Astrocyte of the cerebellum (primary cell): ENCODE measurements around the gene CFAP45.
"Not testable (repeated sequence)": the region's sequence is repeated elsewhere in the genome, so short reads cannot be mapped to it uniquely, and the experiment has no call there.

ENCODE experiments used
- DNase-seq: peaks from one replicate; pipeline ENCODE4 v3.0.0-alpha.2; 2011; ENCODE audit warnings: low read depth
- H3K4me3 ChIP-seq: 2 replicates; pipeline ENCODE4 v1.5.1; 2011; ENCODE audit warnings: mild to moderate bottlenecking, low read depth, low read length, moderate library complexity
- CTCF ChIP-seq: IDR thresholded peaks from 2 replicates; pipeline ENCODE4 v1.5.1; 2012; ENCODE audit warnings: low read length, low read depth, moderate library complexity, mild to moderate bottlenecking; ENCODE audit errors: missing control alignments
- in situ Hi-C: cut with HindIII; loops from 2 replicates; pipeline ENCODE4 v1.10.0; 2017; ENCODE audit warnings: low sequenced_read_pairs

CFAP45 gene

DNA sequence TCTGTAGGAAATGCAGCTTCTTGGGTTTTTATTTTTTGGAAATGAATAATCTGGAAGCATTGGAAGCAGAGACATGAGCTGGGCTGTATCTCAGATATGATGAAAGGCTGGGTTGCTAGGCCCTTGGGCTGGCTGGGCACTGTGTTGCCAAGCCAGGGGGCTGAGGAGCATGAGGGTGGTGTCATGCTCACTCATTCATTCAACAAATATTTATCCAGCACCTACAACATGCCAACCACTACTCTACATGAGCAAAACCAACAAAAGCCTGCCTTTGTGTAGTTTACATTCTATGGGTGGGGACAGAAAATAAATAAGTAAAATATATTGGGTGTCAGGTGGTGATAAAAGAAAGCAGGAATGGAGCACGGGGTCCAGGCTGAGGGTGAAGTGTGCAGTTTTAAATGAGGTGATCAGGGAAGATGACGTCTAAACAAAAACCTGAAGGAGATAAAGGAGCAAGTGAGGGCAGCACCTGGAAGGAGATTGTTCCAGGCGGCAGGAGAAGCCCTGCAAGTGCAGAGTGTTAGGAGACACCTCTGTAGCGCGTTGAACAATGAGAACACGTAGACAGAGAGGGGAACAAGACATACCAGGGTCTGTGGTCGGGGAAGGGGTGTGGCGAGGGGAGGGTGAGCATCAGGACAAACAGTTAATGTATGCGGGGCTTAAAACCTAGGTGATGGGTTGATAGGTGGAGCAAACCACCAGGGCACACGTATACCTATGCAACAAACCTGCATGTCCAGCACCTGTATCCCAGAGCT, 14.5 kb upstream of the CFAP45 start:
- no peak overlapping the region for H3K4me3 ChIP-seq
- no peak for TF ChIP-seq CTCF
- no peak for DNase-seq
- in situ Hi-C loops = no loop called here

DNA sequence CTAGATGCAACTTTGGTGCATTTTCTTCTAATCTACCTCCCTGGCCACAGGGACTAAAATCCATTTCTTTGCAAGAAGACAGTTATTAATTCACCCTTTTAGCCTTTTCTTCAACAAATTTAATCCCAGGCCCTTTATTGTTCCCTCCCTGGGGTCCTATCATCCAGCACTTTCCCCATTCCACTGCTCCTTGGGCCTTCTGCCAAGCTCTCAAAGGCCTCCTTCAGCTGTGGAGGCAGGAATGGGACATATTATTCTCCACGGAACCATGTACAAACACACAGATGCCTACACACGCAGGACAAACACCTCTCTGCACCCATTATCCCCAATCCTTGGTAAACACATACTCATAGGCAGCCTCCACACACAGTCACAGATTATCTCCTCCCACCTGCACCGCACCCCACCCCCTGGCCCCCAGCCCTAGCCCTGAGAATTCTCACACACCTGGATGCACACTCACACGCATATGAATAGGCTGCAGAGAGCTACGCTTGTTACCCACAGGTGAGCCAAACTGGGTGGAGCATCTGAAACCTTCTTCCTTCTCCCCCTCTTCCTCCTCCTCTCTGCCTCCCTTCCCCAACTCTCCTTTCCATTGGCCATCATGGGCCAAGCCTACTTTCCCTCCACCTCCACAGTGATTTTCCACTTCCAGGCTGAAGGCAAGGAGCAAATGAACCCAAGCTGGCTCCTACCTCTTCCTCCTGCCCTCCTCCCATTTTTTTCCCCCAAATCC, 13.7 kb upstream of the CFAP45 start:
- TF ChIP-seq CTCF = no peak
- no peak overlapping the region for H3K4me3 ChIP-seq
- in situ Hi-C loops = no loop called here
- DNase-seq = no peak

GRCh38 chr1:159911326-159912070, 11.5 kb upstream of the CFAP45 start:
- DNase-seq = no peak
- no peak overlapping the region for H3K4me3 ChIP-seq
- in situ Hi-C loops = no loop called here

DNA sequence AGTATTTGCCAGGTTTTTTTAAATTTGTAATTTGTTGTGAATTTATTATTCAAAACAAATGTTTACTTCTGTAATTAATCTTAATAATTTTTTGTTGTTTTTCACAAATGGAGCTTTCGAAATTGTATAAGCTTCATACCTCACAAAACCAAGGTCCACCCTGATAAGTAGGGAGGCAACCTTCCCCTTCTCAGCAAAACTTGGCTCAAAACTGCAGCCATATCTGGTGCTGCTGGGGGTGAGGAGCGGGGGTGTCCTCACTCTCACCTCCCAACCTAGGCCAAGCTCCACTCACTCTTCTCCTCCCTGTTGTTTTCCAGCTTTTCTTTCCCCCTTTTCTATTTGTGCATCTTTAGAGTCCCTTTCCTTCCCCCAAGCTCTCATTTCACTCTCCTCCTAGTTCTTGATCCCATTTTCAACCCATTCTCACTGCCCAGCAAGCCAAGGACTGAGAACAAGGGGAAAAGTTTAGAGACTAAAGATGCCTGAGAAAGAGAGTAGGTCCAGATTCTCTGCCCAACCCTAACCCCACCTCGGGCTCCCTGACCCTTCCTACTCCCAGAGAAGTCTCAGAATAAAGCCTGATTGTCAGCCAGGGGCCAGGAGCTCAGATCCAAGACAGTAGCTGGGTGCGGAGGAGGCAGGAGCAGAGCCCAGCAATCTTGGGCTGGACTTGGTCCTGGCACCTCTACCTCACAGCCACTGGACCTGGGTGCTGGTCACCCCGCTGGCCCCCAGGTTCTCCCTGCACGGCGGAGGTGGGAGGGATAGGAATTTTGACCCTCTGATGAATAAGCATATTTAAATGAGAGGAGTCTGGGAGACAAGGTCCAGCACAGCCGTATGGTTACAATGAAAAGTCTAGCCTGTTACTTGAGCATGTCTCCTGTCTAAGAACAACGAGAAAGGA, 8.3 kb upstream of the CFAP45 start:
- TF ChIP-seq CTCF = no peak
- in situ Hi-C loops = no loop called here
- H3K4me3 ChIP-seq = no peak overlapping the region
- no peak for DNase-seq

More at GRCh38 chr1:159911326-159912070, 11.5 kb upstream of the CFAP45 start:
- TF ChIP-seq CTCF = no peak

DNA sequence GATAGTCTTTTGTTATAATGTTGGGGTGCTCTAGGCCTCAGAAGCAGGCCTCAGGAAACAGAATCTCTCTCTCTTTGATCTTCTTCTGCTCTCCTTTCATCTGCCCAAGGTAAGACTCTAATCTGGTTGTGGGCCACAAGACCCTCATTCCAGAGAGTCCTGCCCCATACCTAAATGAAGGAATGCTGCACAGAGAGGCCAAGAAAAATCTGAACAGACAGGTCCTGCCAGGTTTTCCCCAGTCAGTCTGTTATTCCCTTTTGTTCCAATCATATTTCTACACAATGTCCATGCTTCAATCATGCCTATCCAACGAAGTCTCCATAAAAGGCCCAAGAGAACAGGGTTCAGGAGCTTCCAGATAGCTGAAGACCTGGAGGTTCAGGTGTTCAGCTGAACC, 7.0 kb upstream of the CFAP45 start:
- in situ Hi-C loops = no loop called here
- no peak for TF ChIP-seq CTCF
- DNase-seq = no peak
- H3K4me3 ChIP-seq = no peak overlapping the region

DNA sequence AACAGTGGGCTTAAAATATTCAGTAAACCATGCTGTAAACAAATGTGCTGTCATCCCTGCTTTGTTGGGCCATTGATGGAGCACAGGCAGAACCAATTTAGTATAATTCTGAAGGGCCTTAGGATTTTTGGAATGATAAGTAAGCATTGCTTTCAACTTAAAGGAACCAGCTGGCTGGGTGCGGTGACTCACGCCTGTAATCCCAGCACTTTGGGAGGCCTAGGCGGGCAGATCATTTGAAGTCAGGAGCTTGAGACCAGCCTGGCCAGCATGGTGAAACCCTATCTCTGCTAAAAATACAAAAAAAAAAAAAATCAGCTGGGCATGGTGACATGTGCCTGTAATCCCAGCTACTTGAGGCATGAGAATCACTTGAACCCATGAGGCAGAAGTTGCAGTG, 4.1 kb upstream of the CFAP45 start:
- DNase-seq, in situ Hi-C loops: not testable (repeated sequence)

More for the DNA sequence above, 4.1 kb upstream of the CFAP45 start:
- H3K4me3 ChIP-seq = not testable (repeated sequence)
